NCI-H1105 treated with DMSO at 0.1 percent for 48 hours (cell line): ENCODE data around the gene CYP2D6.
A peak's percentile ranks its signal among the peaks of the same experiment; 100 is the strongest.
"Not testable (repeated sequence)": the region's sequence is repeated elsewhere in the genome, so short reads cannot be mapped to it uniquely, and the experiment has no call there.

Experiments
- DNase-seq: peaks from one replicate; lab custom pipeline; 2025; lab: John Stamatoyannopoulos, UW

Gene CYP2D6

DNA sequence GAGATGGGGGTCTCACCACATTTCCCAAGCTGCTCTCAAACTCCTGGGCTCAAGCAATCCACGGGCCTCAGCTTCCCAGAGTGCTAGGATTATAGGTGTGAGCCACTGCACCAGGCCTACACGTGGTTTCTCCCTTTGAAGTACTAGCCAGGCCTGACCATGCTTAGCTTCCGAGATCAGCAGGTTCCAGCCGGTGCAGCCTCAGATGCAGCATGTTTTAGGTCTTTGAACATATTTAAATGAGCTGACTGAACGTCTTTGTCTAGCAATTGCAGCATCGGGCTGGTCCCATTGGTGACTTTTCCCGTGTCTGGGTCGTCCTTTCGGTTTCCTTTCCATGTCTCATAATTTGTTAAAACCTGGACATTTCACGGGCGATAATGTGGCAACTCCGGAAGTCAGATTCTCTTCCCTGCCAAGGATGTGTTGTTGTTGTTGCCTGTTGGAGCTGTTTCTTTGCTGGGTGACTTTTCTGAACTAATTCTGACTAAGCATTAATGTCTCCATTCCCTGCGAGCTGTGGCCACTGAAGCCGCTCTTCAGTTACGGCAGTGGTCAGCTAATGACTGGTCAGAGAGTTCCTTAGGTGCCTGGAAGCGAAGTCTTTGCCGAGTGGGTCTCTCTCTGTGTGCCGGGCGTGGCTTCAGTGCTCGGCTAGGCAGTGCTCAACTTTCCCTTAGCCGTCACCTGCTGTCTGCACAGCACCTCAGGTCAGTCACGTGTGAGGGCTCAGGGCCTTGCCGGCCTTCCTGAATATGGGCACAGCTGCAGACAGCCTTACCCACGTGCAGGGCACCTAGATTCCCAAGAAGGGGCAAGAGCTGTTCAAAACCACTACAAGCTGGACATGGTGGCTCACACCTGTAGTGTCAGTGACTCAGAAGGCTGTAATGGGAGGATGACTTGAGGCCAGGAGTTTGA is 3.8 kb upstream of the CYP2D6 start:
- no peak for DNase-seq

DNA sequence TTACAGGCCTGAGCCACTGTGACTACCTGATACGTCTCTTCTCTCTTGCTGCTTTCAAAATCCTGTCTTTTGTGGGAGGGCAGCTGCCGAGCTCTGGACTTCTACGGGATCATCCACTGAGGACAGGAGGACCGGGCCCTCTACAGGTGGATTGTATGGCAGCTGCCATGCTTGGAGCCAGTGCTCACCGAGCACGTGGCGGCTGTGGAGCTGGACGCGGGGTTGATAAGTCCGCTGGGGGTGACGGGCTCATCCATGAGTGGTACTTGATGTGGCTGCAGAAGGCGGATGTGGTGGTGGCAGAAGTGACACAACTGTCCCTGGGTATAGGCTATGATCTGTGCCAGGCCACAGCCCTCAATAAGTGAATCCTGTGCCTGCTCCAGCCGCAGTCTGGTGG is 1.8 kb upstream of the CYP2D6 start:
- no peak for DNase-seq

DNA sequence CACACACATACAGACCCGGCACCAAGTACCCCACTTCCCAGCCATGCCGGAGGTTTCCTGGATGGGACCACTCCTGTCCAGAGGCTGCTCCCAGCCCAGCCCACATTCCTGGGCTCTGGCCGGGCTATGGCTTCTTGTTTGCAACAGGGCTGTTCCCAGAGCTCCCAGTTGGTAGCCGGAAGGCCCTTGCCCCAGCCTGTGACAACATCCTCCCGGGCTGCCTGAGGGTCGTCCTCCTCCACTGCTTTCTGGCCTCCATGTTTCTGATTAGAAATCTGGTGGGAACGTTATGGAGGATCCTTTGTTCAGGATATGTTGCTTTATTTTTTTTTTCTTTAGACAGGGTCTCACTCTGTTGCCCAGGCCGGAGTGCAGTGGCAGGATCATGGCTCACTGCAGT is 952 bp upstream of the CYP2D6 start:
- DNase-seq: no peak

DNA sequence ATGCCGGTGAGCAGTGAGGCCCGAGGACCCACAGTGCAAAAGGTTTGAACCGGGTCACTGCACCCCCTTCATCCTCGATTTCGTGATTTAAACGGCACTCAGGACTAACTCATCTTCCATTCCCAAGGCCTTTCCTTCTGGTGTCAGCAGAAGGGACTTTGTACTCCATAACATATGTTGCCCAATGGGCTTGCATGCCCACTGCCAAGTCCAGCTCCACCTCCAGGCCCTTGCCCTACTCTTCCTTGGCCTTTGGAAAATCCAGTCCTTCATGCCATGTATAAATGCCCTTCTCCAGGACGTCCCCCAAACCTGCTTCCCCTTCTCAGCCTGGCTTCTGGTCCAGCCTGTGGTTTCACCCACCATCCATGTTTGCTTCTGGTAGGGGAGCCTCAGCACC is 428 bp downstream of the CYP2D6 start:
- not testable (repeated sequence) for DNase-seq

DNA sequence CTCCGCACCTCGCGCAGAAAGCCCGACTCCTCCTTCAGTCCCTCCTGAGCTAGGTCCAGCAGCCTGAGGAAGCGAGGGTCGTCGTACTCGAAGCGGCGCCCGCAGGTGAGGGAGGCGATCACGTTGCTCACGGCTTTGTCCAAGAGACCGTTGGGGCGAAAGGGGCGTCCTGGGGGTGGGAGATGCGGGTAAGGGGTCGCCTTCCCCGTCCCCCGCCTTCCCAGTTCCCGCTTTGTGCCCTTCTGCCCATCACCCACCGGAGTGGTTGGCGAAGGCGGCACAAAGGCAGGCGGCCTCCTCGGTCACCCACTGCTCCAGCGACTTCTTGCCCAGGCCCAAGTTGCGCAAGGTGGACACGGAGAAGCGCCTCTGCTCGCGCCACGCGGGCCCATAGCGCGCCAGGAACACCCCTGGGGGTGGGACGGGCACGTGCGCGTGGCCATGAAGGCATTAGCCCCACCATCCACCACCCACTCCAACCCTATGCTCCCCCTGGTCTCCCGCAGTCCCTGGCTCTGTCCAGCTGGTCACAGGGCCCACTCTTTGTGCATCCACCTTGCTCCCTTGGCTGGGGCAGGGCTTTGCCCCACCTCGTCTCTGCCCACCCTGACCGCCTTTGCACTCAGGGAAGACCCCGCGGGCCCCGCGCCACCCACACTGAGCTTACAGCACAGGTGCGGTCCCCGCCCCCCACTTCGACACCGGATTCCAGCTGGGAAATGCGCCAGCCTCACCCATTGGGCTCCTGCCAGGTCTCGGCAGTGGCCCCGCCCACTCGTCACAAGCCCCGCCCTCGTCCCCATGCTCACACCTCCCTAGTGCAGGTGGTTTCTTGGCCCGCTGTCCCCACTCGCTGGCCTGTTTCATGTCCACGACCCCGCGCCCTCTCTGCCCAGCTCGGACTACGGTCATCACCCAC is 1.6 kb downstream of the CYP2D6 start:
- DNase-seq: peak; percentile 73

DNA sequence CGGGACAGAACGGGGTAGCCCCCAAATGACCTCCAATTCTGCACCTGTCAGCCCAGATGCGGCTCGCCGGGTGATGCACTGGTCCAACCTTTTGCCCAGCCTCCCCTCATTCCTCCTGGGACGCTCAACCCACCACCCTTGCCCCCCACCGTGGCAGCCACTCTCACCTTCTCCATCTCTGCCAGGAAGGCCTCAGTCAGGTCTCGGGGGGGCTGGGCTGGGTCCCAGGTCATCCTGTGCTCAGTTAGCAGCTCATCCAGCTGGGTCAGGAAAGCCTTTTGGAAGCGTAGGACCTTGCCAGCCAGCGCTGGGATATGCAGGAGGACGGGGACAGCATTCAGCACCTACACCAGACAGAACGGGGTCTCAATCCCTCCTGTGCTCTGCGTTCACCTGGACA is 2.6 kb downstream of the CYP2D6 start:
- not testable (repeated sequence) for DNase-seq

DNA sequence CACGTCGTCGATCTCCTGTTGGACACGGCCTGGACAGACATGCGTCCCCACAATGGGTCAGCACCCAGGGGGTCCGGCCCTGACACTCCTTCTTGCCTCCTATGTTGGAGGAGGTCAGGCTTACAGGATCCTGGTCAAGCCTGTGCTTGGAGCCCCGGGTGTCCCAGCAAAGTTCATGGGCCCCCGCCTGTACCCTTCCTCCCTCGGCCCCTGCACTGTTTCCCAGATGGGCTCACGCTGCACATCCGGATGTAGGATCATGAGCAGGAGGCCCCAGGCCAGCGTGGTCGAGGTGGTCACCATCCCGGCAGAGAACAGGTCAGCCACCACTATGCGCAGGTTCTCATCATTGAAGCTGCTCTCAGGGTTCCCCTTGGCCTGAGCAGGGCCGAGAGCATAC is 3.0 kb downstream of the CYP2D6 start:
- no peak for DNase-seq

DNA sequence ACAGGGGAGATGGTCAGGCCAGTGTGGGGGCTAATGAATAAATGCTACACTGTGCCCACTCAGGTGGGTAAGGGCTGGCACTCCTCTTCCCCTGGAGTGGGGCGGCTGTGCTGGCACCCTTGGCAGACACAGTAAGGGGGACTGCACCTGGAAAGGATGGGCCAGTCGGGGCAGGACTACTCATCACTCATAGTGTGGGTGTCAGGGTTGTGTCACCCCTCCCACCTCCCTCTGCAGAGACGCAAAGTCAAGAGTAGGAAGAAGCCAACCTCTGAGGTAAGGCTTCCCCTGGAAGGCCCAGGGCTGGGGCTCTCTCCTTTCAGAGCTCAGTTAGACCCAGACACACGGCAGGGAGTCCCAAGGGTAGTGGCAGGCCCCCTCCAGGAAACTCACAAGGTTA is 7.1 kb downstream of the CYP2D6 start:
- not testable (repeated sequence) for DNase-seq

DNA sequence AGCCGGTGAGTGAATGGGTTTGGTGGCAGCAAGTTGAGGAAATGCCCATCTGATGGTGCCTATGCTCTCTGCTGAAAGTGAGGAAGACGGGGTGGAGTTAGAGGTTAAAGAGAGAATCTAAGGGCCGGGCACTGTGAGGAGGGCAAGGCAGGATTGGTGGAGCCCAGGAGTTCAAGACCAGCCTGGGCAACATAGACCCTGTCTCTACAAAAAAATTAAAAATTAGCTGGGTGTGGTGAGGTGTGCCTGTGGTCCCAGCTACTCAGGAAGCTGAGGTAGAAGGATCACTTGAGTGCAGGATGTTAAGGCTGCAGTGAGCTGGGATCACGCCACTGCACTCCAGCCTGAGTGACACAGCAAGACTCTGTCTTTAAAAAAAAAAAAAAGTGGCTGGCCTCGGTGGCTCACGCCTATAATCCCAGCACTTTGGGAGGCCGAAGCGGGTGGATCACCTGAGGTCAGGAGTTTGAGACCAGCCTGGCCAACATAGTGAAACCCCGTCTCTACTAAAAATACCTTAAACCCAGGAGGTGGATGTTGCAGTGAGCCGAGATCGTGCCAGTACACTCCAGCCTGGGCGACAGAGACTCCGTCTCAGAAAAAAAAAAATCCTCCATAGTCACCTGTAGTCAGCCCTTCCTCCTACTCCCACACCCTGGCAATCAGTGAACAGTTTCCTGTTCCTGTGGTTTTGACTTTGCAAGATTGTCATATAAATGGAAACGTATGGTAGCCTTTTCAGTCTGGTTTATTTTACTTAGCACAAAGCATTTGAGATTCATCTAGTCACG is 10.2 kb downstream of the CYP2D6 start:
- DNase-seq: not testable (repeated sequence)

DNA sequence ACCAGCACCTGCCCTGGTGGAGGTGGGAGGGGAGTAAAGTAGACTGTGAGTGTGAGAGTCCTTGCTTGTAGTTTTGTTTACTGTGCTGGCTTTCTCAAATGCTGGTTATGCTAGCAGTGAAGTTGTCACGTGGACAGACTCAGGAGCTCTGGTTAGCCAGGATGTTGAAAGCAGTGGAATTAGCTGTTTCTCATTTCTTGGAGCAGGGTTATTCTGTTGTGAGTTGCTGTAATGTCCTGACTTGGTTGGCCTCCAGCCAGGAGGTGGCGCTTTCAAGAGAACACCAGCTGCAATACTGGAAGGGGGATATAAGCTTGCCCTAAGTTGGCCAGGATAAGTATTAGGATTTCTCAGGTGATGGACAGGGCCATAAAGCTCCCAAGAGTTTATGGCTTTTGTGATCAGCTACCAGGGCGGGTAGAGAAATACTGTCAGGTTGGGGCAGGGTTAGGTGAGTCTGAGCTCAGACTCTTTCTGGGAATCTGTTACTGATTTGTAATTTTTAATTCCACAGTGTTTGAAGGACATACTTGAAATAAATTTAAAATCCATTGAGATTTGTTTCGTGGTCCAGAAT is 13.7 kb downstream of the CYP2D6 start:
- DNase-seq: no peak

DNA sequence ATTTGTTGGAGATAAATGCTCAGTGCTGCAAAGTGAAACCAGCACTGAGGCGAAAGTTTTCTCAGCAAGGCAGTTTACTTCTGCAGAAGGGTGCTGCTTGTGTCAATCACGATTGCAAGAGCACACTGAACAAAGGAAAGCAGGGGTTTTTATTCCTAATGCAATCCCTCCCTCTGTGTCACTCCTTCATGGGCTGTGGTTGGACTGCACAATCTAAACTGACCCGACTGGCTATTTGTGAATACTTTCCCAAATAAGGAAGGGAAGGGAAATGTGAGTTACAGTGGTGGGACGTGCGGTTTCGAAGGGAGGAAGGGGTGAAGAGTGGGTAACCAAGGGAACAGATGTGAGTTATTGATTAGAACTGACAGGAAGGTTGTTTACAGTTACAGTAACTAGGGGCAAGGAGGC is 15.2 kb downstream of the CYP2D6 start:
- not testable (repeated sequence) for DNase-seq

DNA sequence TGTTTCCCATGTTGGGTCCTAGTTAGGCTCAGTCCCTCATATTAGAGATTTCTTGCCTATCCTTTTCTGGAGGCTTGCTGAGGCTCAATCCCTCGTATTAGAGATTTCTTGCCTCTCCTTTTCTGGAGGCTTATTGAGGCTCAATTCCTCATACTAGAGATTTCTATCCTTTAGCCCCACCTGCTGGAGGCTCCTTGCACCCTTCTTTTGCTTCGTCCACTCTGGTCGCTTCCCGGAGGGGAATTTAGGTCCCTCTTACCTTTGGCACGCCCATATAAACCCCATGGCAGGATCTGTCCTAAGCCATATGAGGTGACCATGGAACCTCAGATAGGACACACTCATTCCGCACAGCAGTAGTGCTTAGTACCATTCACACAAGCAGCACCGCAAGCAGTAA is 15.9 kb downstream of the CYP2D6 start:
- DNase-seq: no peak

DNA sequence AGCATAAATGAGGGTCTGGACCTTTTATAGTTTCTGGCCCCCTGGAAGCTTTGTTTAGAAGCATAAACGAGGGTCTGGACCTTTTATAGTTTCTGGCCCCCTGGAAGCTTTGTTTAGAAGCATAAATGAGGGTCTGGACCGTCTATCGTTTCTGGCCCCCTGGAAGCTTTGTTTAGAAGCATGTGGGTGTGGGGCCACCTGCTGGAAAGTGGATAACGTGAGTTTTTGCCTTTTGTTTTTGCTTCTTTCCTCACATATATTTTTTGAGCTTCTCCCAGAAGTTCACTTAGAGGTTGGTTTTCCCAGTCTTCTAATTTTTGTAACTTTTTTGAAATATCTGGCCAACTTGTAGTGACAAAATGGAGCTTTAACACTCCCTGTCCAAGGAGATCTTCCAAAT is 17.8 kb downstream of the CYP2D6 start:
- not testable (repeated sequence) for DNase-seq

DNA sequence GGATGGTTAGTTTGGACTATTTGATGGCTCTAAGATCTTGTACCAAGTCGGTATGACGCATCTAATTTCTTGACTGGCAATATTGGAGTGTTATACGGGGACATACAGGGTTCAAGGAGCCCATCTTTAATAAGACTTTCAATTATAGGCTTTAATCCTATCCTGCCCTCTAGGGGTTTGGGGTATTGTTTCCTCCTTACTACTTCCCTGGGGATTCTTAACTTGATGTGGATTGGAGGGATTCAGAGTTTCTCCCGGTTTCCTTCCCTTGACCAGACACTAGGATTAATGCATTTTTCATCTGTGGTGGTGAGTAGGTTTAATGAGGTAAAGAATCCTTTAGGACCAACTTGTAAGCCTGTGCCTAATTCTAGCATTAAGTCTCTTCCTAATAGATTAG is 18.8 kb downstream of the CYP2D6 start:
- DNase-seq: no peak

DNA sequence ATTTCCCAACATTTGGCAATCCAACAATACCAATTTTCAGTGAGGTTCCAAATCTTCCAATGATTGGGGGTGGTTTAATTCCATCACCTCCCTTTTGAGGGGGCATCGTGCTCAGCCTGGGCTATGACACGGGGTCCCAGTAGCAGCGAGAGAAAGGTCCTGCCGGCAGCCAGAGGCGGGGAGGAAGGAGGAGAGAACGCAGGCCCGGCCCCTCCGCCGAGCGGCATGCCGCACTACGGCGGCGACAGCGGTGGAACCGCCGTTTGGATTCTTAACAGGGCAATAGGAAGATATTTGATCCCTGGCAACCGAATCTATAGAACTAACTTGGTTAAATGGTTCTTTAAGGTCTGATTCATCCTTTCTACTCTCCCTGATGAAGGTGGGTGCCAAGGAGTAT is 21.8 kb downstream of the CYP2D6 start:
- no peak for DNase-seq

DNA sequence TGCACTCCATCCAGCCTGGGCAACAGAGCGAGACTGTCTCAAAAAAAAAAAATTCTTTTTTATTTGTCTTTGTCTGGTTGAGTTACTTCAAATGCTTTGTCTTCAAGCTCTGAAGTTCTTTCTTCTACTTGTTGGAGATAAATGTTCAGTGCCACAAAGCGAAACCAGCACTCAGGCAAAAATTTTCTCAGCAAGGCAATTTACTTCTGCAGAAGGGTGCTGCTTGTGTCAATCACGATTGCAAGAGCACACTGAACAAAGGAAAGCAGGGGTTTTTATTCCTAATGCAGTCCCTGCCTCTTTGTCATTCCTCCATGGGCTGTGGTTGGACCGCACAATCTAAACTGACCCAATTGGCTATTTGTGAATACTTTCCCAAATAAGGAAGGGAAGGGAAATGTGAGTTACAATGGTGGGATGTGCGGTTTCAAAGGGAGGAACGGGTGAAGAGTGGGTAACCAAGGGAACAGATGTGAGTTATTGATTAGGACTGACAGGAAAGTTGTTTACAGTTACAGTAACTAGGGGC is 26.2 kb downstream of the CYP2D6 start:
- not testable (repeated sequence) for DNase-seq

DNA sequence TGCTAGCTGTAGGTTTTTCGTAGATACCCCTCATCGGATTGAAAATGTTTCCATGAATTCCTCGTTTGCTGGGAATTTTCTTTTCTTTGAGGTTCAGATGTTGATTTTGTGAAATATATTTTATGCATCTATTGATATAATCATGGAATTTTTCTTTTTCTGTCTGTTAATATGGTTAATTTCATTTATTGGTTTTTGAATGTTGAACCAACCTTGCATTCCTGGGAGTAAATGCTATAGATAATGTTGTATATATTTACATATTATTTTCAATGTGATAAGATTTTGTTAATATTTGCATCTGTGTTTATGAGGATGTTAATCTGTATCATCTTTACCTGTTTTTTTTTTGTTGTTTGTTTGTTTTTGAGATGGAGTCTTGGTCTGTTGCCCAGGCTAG is 29.4 kb downstream of the CYP2D6 start:
- DNase-seq: no peak

DNA sequence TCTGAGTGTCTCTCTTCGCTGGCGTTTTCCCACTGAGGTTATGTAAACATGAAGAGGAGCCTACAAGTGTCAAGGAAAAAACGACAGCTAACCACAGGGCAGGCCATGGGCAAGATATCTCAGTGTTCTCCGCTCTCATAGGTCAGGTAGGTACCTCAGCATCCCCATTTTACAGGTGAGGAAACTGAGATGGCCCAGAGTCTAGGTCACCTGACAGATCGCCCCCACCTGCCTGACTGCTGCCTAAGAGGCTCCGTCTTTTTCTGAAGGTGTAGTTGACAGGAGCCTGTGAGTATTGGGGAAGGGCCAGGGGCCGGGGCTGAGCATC is 39.2 kb downstream of the CYP2D6 start:
- DNase-seq: no peak

DNA sequence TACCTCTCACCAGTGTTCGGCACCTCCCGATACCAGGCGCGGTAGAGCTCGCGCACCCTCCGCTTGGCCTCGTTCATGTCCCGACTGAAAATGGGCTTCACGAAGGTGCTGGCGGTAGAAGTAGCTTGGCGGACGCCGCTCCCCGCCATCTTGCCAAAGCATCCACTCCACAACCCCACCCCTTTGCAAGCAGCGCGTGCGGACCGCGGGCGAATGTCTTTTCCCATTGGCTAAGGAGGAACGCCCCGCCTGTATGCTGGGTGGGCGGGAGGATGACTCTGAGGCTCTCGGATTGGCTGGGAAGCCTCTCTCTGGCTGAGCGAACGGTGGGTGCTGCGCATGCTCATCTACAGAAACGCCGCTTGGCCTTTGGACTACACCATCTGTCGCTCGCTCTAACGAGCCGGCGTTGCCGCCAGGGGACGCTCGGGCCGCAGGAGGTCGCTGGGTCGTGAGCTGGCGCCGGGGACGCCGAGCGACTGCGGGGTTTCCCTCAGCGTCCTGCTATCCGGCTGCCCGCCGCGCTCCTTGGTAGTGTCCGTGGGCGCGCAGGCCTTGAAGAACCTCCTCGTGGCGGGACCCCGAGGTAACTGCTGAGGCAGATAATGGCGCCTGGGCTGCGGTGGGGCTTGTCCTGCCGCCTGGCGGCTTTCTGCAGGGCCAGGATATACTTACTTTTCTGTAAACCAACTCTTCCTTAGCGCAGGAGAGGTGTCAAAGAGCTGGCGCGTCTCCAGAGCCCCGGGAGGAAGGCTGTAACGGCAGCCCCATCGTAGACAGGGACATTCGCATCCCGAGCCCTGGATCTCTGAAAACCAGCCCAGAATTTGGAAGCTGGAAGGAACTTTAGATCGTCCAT is 39.8 kb downstream of the CYP2D6 start, which contains the start of gene NDUFA6:
Gene NDUFA6 (minus strand): TSS at position 177 of the 859 bp plus-strand sequence. CDS start 28 bp downstream, at position 149.
- peak; percentile 98 for DNase-seq

DNA sequence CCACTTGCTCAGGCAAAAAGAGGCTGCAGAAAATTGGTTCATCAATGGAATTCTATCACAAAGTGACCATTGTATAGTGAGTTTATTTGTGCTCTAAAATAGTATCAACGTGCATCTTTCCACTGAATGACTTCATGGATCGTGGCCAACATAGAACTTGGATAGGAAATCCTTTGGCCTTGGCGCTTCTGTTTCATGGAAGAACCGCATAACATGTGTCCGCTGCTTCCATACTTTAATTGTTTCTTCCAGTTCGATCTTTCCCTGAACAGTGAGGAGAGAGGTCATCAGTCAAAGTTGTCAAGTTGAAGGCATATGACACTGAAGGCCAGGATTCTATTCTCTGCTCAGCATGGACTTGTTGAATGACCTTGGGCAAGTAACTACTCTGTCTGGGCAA is 44.6 kb downstream of the CYP2D6 start:
- no peak for DNase-seq
